Hepatocyte (in vitro differentiated cells): ENCODE measurements around the gene GPR39.

Experiments
- EZH2phosphoT487 ChIP-seq: fragments of 200-600 bp; sonication (generic); IDR thresholded peaks from one replicate; pipeline ENCODE4 v1.6.1; 2018; ENCODE audit warnings: antibody characterized with exemption, mild to moderate bottlenecking, low read depth, moderate library complexity; ENCODE audit not compliant: unreplicated experiment, severe bottlenecking
- TF ChIP-seq, protein P1 (sequence below): fragments of 200-600 bp; sonication (generic); IDR thresholded peaks from 2 replicates; pipeline ENCODE4 v1.5.1; 2016; ENCODE audit warnings: antibody characterized with exemption, mild to moderate bottlenecking; ENCODE audit not compliant: poor library complexity

DNA sequence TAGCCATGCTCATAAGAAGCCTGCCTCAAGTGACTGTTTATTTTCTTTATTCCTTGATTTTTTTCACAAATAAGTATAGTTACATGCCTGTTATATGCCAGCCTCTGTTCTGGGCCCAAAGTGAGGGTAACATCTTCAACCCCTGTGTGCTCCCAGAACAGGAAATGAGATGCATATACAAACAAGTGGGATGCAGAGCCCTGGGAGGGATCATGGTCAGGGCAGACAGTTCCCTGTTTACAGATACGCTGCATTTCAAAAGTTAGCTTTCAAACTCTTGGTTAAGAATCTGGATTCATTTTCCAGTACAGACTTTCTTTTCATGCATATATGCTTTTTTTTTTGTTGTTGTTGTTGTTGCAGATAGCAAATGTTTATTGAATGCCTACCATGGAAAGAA lies 24.4 kb downstream of the GPR39 start:
- TF ChIP-seq, protein P1, sequence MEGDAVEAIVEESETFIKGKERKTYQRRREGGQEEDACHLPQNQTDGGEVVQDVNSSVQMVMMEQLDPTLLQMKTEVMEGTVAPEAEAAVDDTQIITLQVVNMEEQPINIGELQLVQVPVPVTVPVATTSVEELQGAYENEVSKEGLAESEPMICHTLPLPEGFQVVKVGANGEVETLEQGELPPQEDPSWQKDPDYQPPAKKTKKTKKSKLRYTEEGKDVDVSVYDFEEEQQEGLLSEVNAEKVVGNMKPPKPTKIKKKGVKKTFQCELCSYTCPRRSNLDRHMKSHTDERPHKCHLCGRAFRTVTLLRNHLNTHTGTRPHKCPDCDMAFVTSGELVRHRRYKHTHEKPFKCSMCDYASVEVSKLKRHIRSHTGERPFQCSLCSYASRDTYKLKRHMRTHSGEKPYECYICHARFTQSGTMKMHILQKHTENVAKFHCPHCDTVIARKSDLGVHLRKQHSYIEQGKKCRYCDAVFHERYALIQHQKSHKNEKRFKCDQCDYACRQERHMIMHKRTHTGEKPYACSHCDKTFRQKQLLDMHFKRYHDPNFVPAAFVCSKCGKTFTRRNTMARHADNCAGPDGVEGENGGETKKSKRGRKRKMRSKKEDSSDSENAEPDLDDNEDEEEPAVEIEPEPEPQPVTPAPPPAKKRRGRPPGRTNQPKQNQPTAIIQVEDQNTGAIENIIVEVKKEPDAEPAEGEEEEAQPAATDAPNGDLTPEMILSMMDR: no peak
- no peak for TF ChIP-seq EZH2phosphoT487
